NCI-H146 (cell line): ENCODE results near the gene SMCO2.
A peak's percentile ranks its signal among the peaks of the same experiment; 100 is the strongest.

Experiments
- DNase-seq: peaks from one replicate; lab custom pipeline; 2025; lab: John Stamatoyannopoulos, UW

SMCO2 gene

GRCh38 chr12:27499377-27499776 is 52.8 kb downstream of the SMCO2 start:
- DNase-seq = no peak

GRCh38 chr12:27500546-27500945 is 54.0 kb downstream of the SMCO2 start:
- no peak for DNase-seq

- DNase-seq = no peak
Measured at GRCh38 chr12:27502021-27502435, 55.5 kb downstream of the SMCO2 start.

GRCh38 chr12:27504507-27504906 is 58.0 kb downstream of the SMCO2 start:
- DNase-seq = no peak

GRCh38 chr12:27505109-27505508 is 58.6 kb downstream of the SMCO2 start:
- no peak for DNase-seq

GRCh38 chr12:27505761-27506160 is 59.2 kb downstream of the SMCO2 start:
- DNase-seq = no peak

- DNase-seq = no peak
Measured at GRCh38 chr12:27506645-27507189, 60.2 kb downstream of the SMCO2 start.

- DNase-seq = no peak
Measured at GRCh38 chr12:27508736-27509431, 62.3 kb downstream of the SMCO2 start.

- DNase-seq = no peak
Measured at GRCh38 chr12:27511031-27511722, 64.6 kb downstream of the SMCO2 start.

GRCh38 chr12:27511723-27512045 is 65.1 kb downstream of the SMCO2 start:
- DNase-seq = no peak

- DNase-seq = no peak
Measured at GRCh38 chr12:27513155-27513824, 66.8 kb downstream of the SMCO2 start.

- no peak for DNase-seq
Measured at GRCh38 chr12:27515671-27516070, 69.1 kb downstream of the SMCO2 start.

GRCh38 chr12:27516625-27517024 is 70.1 kb downstream of the SMCO2 start:
- DNase-seq = no peak

- no peak for DNase-seq
Measured at GRCh38 chr12:27517546-27517945, 71.0 kb downstream of the SMCO2 start.

GRCh38 chr12:27517961-27518665 is 71.6 kb downstream of the SMCO2 start:
- DNase-seq = no peak

- DNase-seq = peak; percentile 71
Measured at GRCh38 chr12:27521066-27521465, 74.5 kb downstream of the SMCO2 start.

GRCh38 chr12:27521981-27522380 is 75.4 kb downstream of the SMCO2 start:
- no peak for DNase-seq

- no peak for DNase-seq
Measured at GRCh38 chr12:27523305-27523641, 76.7 kb downstream of the SMCO2 start.

GRCh38 chr12:27523642-27524493 is 77.3 kb downstream of the SMCO2 start, which contains the start of gene PPFIBP1:
PPFIBP1 (plus strand) TSS chr12:27524206; CDS start chr12:27633397, 109,191 bp downstream.
- DNase-seq = peak; percentile 98

- no peak for DNase-seq
Measured at GRCh38 chr12:27524494-27524835, 77.9 kb downstream of the SMCO2 start.
